Panc1 (cell line): ENCODE data around the gene CFAP100. TPM values are rescaled to one million over a fixed set of nuclear protein-coding genes. Genes with fewer than 3 reads are reported as not detected.

ENCODE experiments used
- ATAC-seq: fragments of 200-7000 bp; cut with Tn5 transposase; 2 replicates; pipeline ENCODE4 v1.9.1; 2020; ENCODE audit warnings: mild to moderate bottlenecking, moderate library complexity
- BruUV-seq: library from RNA; stranded (reverse); fragments of 400-500 nt; replicated peaks from 2 replicates; lab custom pipeline; 2021; lab: Mats Ljungman, UMichigan
- CTCF ChIA-PET: fragments of 300-600 bp; sonication (Branson Sonifier 250); formaldehyde crosslinking; loops from one replicate; lab custom pipeline; 2022; ENCODE audit warnings: antibody characterized with exemption; lab: Charles Lee
- POLR2A ChIA-PET: fragments of 300-600 bp; sonication (Branson Sonifier 250); formaldehyde crosslinking; loops from one replicate; lab custom pipeline; 2022; ENCODE audit warnings: antibody characterized with exemption; lab: Charles Lee
- DNase-seq: peaks from one replicate; pipeline ENCODE4 v3.0.0-alpha.2; 2010; ENCODE audit warnings: low read depth, low spot score
- H3K27ac ChIP-seq: 2 replicates; pipeline ENCODE4 v1.5.1; 2011; ENCODE audit warnings: mild to moderate bottlenecking, low read length, inconsistent platforms
- H3K27me3 ChIP-seq: fragments of 200-500 bp; sonication (Bioruptor generic); 2 replicates; pipeline ENCODE4 v1.6.0; 2014; ENCODE audit warnings: low read length, inconsistent platforms; ENCODE audit not compliant: control insufficient read depth, insufficient read depth
- H3K36me3 ChIP-seq: fragments of 200-500 bp; sonication (Bioruptor generic); 2 replicates; pipeline ENCODE4 v1.5.1; 2014; ENCODE audit warnings: inconsistent platforms, mild to moderate bottlenecking, low read length, moderate library complexity; ENCODE audit not compliant: control insufficient read depth, insufficient read depth
- H3K4me1 ChIP-seq: 2 replicates; pipeline ENCODE4 v1.5.1; 2011; ENCODE audit warnings: inconsistent platforms, mild to moderate bottlenecking, low read length, moderate library complexity; ENCODE audit not compliant: control insufficient read depth, insufficient read depth
- H3K4me3 ChIP-seq, 2 experiments: 2 replicates each; pipeline ENCODE4 v1.5.1; 2011 to 2012; ENCODE audit warnings: low read depth in 2 of 2, low read length in 2 of 2, mild to moderate bottlenecking in 2 of 2, inconsistent platforms in 1 of 2, moderate library complexity in 1 of 2
- H3K9me3 ChIP-seq: fragments of 200-500 bp; sonication (Bioruptor generic); 2 replicates; pipeline ENCODE4 v1.5.1; 2014; ENCODE audit warnings: low read depth, mild to moderate bottlenecking, inconsistent platforms, low read length, moderate library complexity; ENCODE audit not compliant: control insufficient read depth, insufficient read depth
- CTCF ChIP-seq: fragments of 450-650 bp; IDR thresholded peaks from 2 replicates; pipeline ENCODE4 v1.5.1; 2017; ENCODE audit warnings: mild to moderate bottlenecking
- POLR2AphosphoS5 ChIP-seq: IDR thresholded peaks from 2 replicates; pipeline ENCODE4 v1.6.1; 2012; ENCODE audit warnings: mild to moderate bottlenecking, low read depth, low read length, moderate library complexity
- REST ChIP-seq, 2 experiments: IDR thresholded peaks; 2 replicates each; pipeline ENCODE4 v1.6.1; 2011 to 2012; ENCODE audit warnings: low read depth in 2 of 2, control low read depth in 1 of 2, low read length in 1 of 2, mild to moderate bottlenecking in 1 of 2, moderate library complexity in 1 of 2; ENCODE audit not compliant: insufficient read depth in 1 of 2
- SIN3A ChIP-seq: IDR thresholded peaks from 2 replicates; pipeline ENCODE4 v1.6.1; 2012; ENCODE audit warnings: low read depth, mild to moderate bottlenecking, low read length, moderate library complexity, borderline replicate concordance; ENCODE audit not compliant: insufficient read depth
- TCF7L2 ChIP-seq: IDR thresholded peaks from 2 replicates; pipeline ENCODE4 v1.6.1; 2011; ENCODE audit warnings: mild to moderate bottlenecking, low read depth, low read length, inconsistent platforms
- in situ Hi-C: cut with HindIII; loops from 2 replicates; pipeline ENCODE4 v1.10.0; 2016; ENCODE audit warnings: low sequenced_read_pairs, low pct_unique_long_range_greater_than_20kb
- intact Hi-C: fragments of 100-400 bp; cut with micrococcal nuclease; formaldehyde crosslinking; loops from one replicate; pipeline ENCODE4 v1.10.0; 2022; ENCODE audit not compliant: unreplicated experiment
- total RNA-seq: library from RNA; stranded (reverse); gene quantifications from one replicate; pipeline ENCODE4 v1.2.1, GENCODE V29; 2021; ENCODE audit not compliant: unreplicated experiment

Gene CFAP100
- total RNA-seq, 1 experiment from 2014 or later: not detected

- Histone ChIP-seq H3K4me1 (peaks cover 9% of the 10 kb centered on the region), H3K27me3 (no peaks in the 10 kb centered on the region), H3K4me3 (no peak overlapping the region), H3K9me3 (no peaks in the 10 kb centered on the region), H3K27ac (no peak overlapping the region), H3K36me3 (peaks cover 36% of the 10 kb centered on the region)
- no peak for TF ChIP-seq TCF7L2
- no peak for TF ChIP-seq CTCF
- TF ChIP-seq SIN3A: no peak
- TF ChIP-seq REST (IDR thresholded peaks at IDR 0.05; ENCODE audit: insufficient read depth in 1 of 2, low read depth in 2 of 2, low read length in 1 of 2): no peak
- no peak for TF ChIP-seq POLR2AphosphoS5
- in situ Hi-C loops: no loop called here
- POLR2A ChIA-PET: no interaction called here
- intact Hi-C loops: no loop called here
- no TSS peak for BruUV-seq
- CTCF ChIA-PET: no interaction called here
- DNase-seq (no peak), ATAC-seq (no peak)
These were observed 72.9 kb downstream of the CFAP100 start for GRCh38 chr3:126467611-126467955.

- TF ChIP-seq SIN3A (no peak), CTCF (no peak), POLR2AphosphoS5 (no peak), REST (IDR thresholded peaks at IDR 0.05; ENCODE audit: insufficient read depth in 1 of 2, low read depth in 2 of 2, low read length in 1 of 2) (no peak), TCF7L2 (no peak)
These were observed 73.6 kb downstream of the CFAP100 start for GRCh38 chr3:126468028-126468891.

More at GRCh38 chr3:126468028-126468891, 73.6 kb downstream of the CFAP100 start:
- Histone ChIP-seq H3K9me3 (no peaks in the 10 kb centered on the region), H3K27me3 (no peaks in the 10 kb centered on the region), H3K4me3 (no peak overlapping the region), H3K36me3 (peaks cover 36% of the 10 kb centered on the region), H3K27ac (no peak overlapping the region), H3K4me1 (peaks cover 16% of the 10 kb centered on the region)
- ATAC-seq (no peak), DNase-seq (no peak)
- CTCF ChIA-PET: no interaction called here
- intact Hi-C loops: no loop called here
- in situ Hi-C loops: no loop called here
- POLR2A ChIA-PET: no interaction called here
- no TSS peak for BruUV-seq
